Chondrocyte (in vitro differentiated cells): ENCODE results near the gene CUL7. TPM values are rescaled to one million over a fixed set of nuclear protein-coding genes. Genes with fewer than 3 reads are reported as not detected.
A peak's percentile ranks its signal among the peaks of the same experiment; 100 is the strongest.

ENCODE experiments used
- DNase-seq: peaks from one replicate; pipeline ENCODE4 v3.0.0; 2021; ENCODE audit warnings: mixed read lengths, low spot score
- H3K27ac Mint-ChIP-seq: one replicate; pipeline ENCODE4 v1.8.0; 2021; ENCODE audit warnings: mild to moderate bottlenecking, moderate library complexity, mixed read lengths; ENCODE audit not compliant: unreplicated experiment
- H3K27me3 Mint-ChIP-seq: 2 replicates; pipeline ENCODE4 v1.8.0; 2021; ENCODE audit warnings: low read depth, mixed read lengths
- H3K36me3 Mint-ChIP-seq: 2 replicates; pipeline ENCODE4 v1.8.0; 2021; ENCODE audit warnings: low read depth, mixed read lengths
- H3K4me1 Mint-ChIP-seq: 2 replicates; pipeline ENCODE4 v1.8.0; 2021; ENCODE audit warnings: low read depth, mild to moderate bottlenecking, mixed read lengths
- H3K4me3 Mint-ChIP-seq: one replicate; pipeline ENCODE4 v1.8.0; 2021; ENCODE audit warnings: mild to moderate bottlenecking, moderate library complexity, mixed read lengths; ENCODE audit not compliant: unreplicated experiment
- H3K9me3 Mint-ChIP-seq: 2 replicates; pipeline ENCODE4 v1.8.0; 2021; ENCODE audit warnings: low read depth, mixed read lengths
- CTCF ChIP-seq: fragments of 200-600 bp; sonication (generic); IDR thresholded peaks from 2 replicates; pipeline ENCODE4 v1.5.0; 2021; ENCODE audit warnings: antibody characterized with exemption, mild to moderate bottlenecking, moderate library complexity
- total RNA-seq: library from RNA; stranded (reverse); gene quantifications from 3 replicates; pipeline ENCODE4 v1.2.1, GENCODE V29; 2021

Gene CUL7
- total RNA-seq, 1 donor from 2014 or later: 54.3 TPM

GRCh38 chr6:43020052-43020705, 33.5 kb downstream of the CUL7 start:
- no peaks in the 10 kb centered on the region for H3K9me3 Mint-ChIP-seq
- no peak overlapping the region for H3K4me3 Mint-ChIP-seq
- no peak for DNase-seq
- TF ChIP-seq CTCF: no peak
- H3K27ac Mint-ChIP-seq: peak overlapping the region; percentile 66
- H3K36me3 Mint-ChIP-seq: peaks cover 17% of the 10 kb centered on the region
- H3K4me1 Mint-ChIP-seq: peaks cover 44% of the 10 kb centered on the region
- H3K27me3 Mint-ChIP-seq: no peaks in the 10 kb centered on the region

DNA sequence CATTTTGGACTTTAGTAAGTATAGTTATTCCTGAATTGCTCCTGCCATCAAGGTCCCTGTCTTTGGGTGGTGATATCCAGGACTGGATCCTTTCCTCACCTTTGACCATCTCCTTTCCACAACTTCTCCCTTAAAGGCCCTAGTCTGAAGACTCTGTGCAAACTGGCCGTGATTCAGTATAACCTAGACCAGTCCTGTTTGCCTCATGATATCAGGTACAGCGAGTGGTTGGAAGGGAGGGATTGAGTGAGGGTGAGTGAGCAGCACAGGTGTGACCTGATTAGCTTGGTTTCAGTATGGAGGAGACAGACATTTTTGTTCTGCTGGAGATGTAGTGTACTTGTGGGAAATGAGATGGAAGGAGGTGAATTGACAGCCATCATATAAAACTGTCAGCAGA, 34.5 kb downstream of the CUL7 start:
- Mint-ChIP-seq H3K4me3 (no peak overlapping the region), H3K27me3 (no peaks in the 10 kb centered on the region), H3K36me3 (peaks cover 13% of the 10 kb centered on the region), H3K4me1 (peaks cover 48% of the 10 kb centered on the region), H3K27ac (no peak overlapping the region), H3K9me3 (no peaks in the 10 kb centered on the region)
- DNase-seq: no peak
- TF ChIP-seq CTCF: no peak

DNA sequence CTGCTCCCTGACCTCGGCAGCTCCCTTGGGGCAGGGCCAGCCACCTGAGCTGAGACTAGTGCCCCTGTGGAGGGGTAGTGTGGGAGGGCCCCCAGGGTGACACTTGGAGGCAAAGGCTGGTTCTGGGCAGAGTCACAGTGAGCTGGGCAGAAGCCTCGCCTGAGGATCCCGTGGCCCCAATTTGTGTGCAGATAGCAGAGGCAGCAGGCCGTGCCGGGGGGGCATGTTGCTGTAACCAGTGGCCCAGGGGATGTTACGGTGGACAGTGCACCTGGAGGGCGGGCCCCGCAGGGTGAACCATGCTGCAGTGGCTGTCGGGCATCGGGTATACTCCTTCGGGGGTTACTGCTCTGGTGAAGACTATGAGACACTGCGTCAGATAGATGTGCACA, 36.7 kb downstream of the CUL7 start:
- peaks cover 11% of the 10 kb centered on the region for H3K36me3 Mint-ChIP-seq
- H3K4me1 Mint-ChIP-seq: peaks cover 57% of the 10 kb centered on the region
- no peak for DNase-seq
- H3K9me3 Mint-ChIP-seq: no peaks in the 10 kb centered on the region
- H3K27ac Mint-ChIP-seq: peak overlapping the region; percentile 63
- no peaks in the 10 kb centered on the region for H3K27me3 Mint-ChIP-seq
- no peak for TF ChIP-seq CTCF
- peak overlapping the region; percentile 25 for H3K4me3 Mint-ChIP-seq

- H3K36me3 Mint-ChIP-seq: peaks cover 14% of the 10 kb centered on the region
- TF ChIP-seq CTCF: no peak
- no peaks in the 10 kb centered on the region for H3K9me3 Mint-ChIP-seq
- DNase-seq: no peak
- peak overlapping the region; percentile 44 for H3K4me3 Mint-ChIP-seq
- H3K27ac Mint-ChIP-seq: peak overlapping the region; percentile 63
- H3K4me1 Mint-ChIP-seq: peaks cover 57% of the 10 kb centered on the region
- H3K27me3 Mint-ChIP-seq: no peaks in the 10 kb centered on the region
These were observed 37.3 kb downstream of the CUL7 start for GRCh38 chr6:43016176-43016942.

DNA sequence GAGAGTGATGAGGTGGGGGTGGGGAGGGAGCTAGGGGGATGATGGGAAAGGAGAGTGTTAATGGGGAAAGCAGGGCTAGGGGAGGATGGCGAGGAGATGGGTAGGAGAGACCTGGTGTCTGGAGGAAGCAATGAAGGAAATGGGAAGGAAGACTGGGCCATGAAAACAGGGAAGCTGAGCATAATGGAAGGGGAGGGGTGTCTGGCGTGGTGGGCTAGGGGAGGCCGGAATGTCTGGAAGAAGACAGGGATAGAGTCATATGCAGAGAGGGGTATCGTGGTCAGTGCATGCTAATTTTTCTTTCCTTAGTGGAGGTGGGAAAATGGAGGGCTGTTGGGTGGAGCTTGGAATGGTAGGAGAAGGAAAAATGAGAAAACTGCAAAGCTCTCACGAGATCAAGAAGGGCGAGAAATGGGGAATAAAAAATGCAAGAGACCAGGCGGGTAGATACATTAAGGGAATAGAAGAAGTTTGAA, 39.2 kb downstream of the CUL7 start:
- Mint-ChIP-seq H3K4me3 (peak overlapping the region; percentile 96), H3K36me3 (peaks cover 18% of the 10 kb centered on the region), H3K4me1 (peaks cover 47% of the 10 kb centered on the region), H3K27ac (peak overlapping the region; percentile 96), H3K9me3 (no peaks in the 10 kb centered on the region), H3K27me3 (no peaks in the 10 kb centered on the region)
- DNase-seq: no peak
- no peak for TF ChIP-seq CTCF
